Measurements from ENCODE around the gene C19orf81. TPM values are rescaled to one million over a fixed set of nuclear protein-coding genes. Genes with fewer than 3 reads are reported as not detected.
"Not testable (repeated sequence)": the region's sequence is repeated elsewhere in the genome, so short reads cannot be mapped to it uniquely, and the experiment has no call there.

C19orf81 gene
- polyA plus RNA-seq (2013, experiment 1 of 2) = 1.3 TPM
- polyA plus RNA-seq (2013, experiment 2 of 2) = 2.2 TPM

DNA sequence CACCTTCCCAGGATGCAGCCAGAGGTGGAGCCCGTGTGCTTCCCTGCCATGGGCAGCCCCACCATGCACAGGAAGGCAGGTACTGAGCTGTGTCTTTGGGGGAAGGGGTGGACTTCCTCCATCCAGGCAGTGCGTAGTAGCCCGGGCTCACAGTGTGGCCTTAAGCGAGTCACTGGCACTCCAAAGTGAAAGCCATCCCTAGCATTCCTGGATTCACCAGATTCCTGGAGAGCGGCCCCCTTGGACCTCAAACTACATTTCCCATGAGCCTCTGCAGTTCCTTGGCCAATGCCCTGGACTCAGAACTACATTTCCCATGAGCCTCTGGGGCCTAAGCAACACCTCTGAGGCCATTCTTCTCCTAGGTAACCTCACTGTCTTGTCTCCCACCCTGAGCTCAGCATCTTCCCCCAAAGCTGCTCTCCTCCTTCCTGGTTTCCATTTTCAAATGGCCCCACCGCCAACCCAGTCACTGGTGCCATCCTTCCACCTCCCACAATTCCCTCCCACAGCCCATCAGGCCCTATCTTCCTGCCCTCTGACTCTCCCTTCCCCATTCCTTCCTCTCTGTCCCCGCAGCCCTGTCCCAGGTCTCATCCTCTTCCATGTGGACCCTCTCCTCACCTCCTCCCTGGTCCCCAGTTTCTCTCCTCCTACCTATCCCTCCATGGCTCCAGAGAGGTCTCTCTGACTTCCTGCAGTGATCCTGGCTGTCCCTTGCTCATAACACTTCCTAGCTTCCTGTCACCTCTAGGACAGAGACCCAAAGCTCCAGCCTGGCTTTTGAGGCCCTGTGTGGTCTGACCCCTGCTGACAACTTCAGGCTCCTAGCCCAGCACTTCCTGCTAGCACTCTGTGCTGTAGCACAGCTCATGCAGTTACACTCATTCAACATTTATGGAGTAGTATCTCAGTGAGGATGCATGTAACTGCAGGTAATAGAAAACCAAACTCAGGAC lies at the start of gene C19orf81:
Gene C19orf81 (plus strand): TSS at position 13 of the 959 bp plus-strand sequence. CDS start 0 bp downstream, at position 13.
- Histone ChIP-seq H3K4me1 (ENCODE audit: insufficient read depth, low read length) (no peaks in the 10 kb centered on the region), H3K36me3 (ENCODE audit: insufficient read depth, low read length) (no peaks in the 10 kb centered on the region), H3K9ac (ENCODE audit: low read depth, low read length) (no peak within 1 kb of the TSS), H3K4me3 (ENCODE audit: low read length) (peak within 1 kb of the TSS; percentile 37), H3K27ac (ENCODE audit: low read depth, low read length) (no peak within 1 kb of the TSS), H3K27me3 (ENCODE audit: insufficient read depth, low read length) (peaks cover 5% of the 10 kb centered on the region), H3K9me3 (ENCODE audit: insufficient read depth, low read depth, low read length) (peaks cover 41% of the 10 kb centered on the region)
- 55% methylated on average over 7 of the region's 7 CpGs for WGBS

DNA sequence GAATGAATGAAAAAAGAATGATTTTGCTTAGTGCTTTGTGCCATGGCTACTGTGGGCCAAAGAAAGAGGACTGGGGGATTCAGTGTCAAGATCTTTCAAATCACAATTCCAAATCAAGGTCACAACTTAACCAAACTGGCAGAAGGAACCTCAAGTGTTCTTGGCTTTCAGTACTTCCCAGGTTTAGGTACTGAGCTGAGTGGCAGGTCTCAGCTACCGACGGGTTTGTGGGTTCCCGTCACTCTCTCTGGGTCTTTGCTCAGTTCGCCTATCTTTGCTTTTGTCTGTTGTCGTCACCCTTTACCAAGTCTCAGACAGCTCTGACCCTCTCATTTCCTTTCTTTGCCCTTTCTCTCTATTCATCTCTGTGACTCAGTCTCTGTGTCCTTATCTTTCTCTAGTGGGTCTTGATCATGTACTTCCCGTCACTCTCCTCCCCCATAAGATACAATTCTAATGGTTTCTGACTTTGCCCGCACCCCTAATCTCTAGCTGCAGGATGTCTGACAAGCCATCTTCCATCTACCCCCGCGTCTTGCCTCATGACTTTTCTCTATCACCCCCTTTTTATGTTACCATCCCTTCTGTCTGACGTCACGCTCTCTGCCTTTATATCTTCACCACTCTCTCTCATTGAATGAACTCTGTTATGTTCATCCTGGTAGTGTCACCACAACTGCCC lies 47.7 kb upstream of the C19orf81 start:
- Histone ChIP-seq H3K9ac (ENCODE audit: low read depth, low read length) (no peak overlapping the region), H3K4me1 (ENCODE audit: insufficient read depth, low read length) (no peaks in the 10 kb centered on the region), H3K9me3 (ENCODE audit: insufficient read depth, low read depth, low read length) (peaks cover 27% of the 10 kb centered on the region), H3K27ac (ENCODE audit: low read depth, low read length) (no peak overlapping the region), H3K36me3 (ENCODE audit: insufficient read depth, low read length) (no peaks in the 10 kb centered on the region), H3K4me3 (ENCODE audit: low read length) (no peak overlapping the region), H3K27me3 (ENCODE audit: insufficient read depth, low read length) (peaks cover 3% of the 10 kb centered on the region; the same call in 1 of the 2 replicates)
- WGBS = 85% methylated on average over 11 of the region's 11 CpGs

DNA sequence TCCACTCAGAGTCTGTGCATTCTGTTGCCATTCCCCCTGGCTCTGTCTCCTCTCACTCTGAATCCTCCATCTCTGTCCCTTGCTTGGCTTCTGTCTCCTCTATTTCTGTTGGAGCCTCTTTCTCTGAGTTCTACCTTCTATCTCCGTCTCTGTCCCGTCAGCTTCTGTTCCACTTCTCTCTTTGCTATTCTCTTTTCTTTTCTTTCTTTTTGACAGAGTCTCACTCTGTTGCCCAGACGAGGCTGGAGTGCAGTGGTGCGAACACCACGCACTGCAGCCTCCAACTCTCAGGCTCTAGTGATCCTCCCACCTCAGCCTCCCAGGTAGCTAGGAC lies 47.2 kb upstream of the C19orf81 start:
- H3K27ac ChIP-seq (ENCODE audit: low read depth, low read length) = no peak overlapping the region
- H3K4me3 ChIP-seq (ENCODE audit: low read length) = no peak overlapping the region
- H3K36me3 ChIP-seq (ENCODE audit: insufficient read depth, low read length) = no peaks in the 10 kb centered on the region
- 90% methylated on average over 5 of the region's 5 CpGs for WGBS
- H3K4me1 ChIP-seq (ENCODE audit: insufficient read depth, low read length) = no peaks in the 10 kb centered on the region
- no peak overlapping the region for H3K9ac ChIP-seq (ENCODE audit: low read depth, low read length)
- H3K27me3 ChIP-seq (ENCODE audit: insufficient read depth, low read length) = peaks cover 7% of the 10 kb centered on the region
- peaks cover 23% of the 10 kb centered on the region for H3K9me3 ChIP-seq (ENCODE audit: insufficient read depth, low read depth, low read length)

DNA sequence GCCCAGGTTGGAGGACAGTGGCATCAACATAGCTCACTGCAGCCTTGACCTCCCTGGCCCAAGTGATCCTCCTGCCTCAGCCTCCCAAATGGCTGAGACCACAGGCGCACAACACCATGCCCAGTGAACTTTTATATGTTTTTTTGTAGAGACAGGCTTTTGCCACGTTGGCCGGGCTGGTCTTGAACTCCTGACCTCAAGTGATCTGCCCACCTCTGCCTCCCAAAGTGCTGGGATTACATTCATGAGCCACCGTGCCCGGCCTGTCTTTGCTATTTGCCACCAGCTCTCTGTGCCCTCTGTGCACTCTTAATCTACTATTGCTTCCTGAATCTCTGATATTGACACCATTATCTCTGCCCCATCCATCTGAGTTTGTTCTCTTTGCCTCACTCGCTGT lies 46.7 kb upstream of the C19orf81 start:
- no peak overlapping the region for H3K27ac ChIP-seq (ENCODE audit: low read depth, low read length)
- H3K36me3 ChIP-seq (ENCODE audit: insufficient read depth, low read length) = no peaks in the 10 kb centered on the region
- WGBS = 87% methylated on average over 5 of the region's 6 CpGs
- no peak overlapping the region for H3K4me3 ChIP-seq (ENCODE audit: low read length)
- H3K9ac ChIP-seq (ENCODE audit: low read depth, low read length) = no peak overlapping the region
- H3K4me1 ChIP-seq (ENCODE audit: insufficient read depth, low read length) = no peaks in the 10 kb centered on the region
- peaks cover 11% of the 10 kb centered on the region for H3K27me3 ChIP-seq (ENCODE audit: insufficient read depth, low read length)
- peaks cover 23% of the 10 kb centered on the region for H3K9me3 ChIP-seq (ENCODE audit: insufficient read depth, low read depth, low read length)

DNA sequence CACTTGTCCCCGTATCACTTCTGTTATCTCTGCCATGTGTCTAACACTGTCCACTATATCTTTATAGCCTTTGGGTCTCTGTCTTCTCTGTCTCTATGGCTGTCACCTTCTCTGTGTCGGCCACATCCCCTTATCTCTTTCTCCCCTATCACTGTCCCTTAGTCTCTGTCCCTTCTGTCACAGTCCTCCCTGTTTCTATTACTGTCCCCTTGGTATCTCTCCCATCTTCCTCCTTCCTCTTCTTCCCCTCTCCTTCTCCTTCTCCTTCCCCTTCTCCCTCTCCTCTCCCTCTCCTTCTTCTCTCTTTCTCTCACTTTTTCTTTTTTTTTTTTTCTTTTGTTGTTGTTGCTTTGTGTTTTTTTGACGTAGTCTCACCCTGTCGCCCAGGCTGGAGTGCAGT lies 46.3 kb upstream of the C19orf81 start:
- H3K27me3 ChIP-seq (ENCODE audit: insufficient read depth, low read length) = peaks cover 14% of the 10 kb centered on the region
- WGBS = 88% methylated on average over 4 of the region's 4 CpGs
- no peak overlapping the region for H3K9ac ChIP-seq (ENCODE audit: low read depth, low read length)
- peaks cover 19% of the 10 kb centered on the region for H3K9me3 ChIP-seq (ENCODE audit: insufficient read depth, low read depth, low read length)
- no peak overlapping the region for H3K27ac ChIP-seq (ENCODE audit: low read depth, low read length)
- no peak overlapping the region for H3K4me3 ChIP-seq (ENCODE audit: low read length)
- no peaks in the 10 kb centered on the region for H3K36me3 ChIP-seq (ENCODE audit: insufficient read depth, low read length)
- no peaks in the 10 kb centered on the region for H3K4me1 ChIP-seq (ENCODE audit: insufficient read depth, low read length)

DNA sequence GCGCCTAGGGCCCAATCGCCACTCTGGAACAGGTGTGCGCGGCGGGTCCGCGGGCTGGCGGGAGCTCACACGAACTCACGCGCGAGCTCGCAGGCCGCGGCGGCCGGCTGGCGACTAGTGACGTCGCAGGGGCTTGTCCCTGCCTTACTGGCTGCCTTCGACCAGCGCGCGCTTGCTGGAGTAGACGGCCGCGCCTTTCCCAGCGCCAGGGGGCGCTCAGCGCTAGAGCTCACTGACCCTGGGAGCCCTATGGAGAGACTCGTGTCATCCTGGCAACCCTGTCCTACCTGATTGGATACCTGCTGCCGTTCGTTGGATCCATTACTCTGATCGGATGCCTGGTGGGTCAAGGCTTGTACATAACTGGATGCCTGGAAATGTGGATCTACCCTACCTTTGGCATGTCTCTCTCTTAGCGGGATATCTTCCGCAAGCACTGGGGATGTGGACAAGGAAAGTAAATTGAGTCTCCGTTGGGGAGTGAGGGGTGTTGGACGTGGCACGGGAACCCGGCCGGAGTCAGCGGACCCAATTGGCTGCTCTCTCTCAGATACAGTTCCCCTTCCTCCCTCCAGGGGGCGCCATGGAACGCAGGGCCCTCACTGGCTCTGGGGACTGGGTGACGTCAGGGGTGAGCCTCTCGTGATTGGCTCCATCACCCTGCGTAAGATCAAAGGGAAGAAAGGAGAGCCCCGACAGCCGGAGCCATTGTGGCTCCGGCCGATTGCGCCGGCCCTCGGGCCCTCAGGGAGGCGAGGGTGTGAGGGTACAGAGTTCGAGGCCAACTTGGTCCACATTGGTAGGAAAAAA lies 44.8 kb upstream of the C19orf81 start:
- Histone ChIP-seq H3K27me3 (ENCODE audit: insufficient read depth, low read length) (peaks cover 14% of the 10 kb centered on the region), H3K9me3 (ENCODE audit: insufficient read depth, low read depth, low read length) (peaks cover 18% of the 10 kb centered on the region; the same call in 1 of the 2 replicates)
- H3K27ac ChIP-seq (ENCODE audit: low read depth, low read length); H3K9ac ChIP-seq (ENCODE audit: low read depth, low read length); H3K4me1 ChIP-seq (ENCODE audit: insufficient read depth, low read length); H3K4me3 ChIP-seq (ENCODE audit: low read length); H3K36me3 ChIP-seq (ENCODE audit: insufficient read depth, low read length): not testable (repeated sequence)
- 91% methylated on average over 23 of the region's 56 CpGs for WGBS

DNA sequence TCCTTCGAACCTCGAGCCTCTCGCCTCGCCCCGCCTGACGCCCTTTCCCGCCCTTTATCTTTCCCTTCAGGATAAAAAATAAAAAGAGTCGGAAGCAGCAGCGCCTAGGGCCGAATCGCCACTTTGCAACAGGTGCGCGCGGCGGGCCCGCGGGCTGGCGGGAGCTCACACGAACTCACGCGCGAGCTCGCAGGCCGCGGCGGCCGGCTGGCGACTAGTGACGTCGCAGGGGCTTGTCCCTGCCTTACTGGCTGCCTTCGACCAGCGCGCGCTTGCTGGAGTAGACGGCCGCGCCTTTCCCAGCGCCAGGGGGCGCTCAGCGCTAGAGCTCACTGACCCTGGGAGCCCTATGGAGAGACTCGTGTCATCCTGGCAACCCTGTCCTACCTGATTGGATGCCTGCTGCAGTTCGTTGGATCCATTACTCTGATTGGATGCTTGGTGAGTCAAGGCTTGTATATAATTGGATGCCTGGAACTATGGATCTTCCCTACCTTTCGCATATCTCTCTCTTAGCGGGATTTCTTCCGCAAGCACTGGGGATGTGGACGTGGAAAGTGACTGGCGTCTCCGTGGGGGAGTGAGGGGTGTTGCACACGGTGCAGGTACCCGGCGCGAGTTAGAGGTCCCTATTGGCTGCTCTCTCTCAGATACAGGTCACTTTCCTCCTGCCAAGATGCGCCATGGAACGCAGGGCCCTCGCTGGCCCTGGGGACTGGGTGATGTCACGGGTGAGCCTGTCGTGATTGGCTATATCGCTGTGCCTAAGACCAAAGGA lies 43.0 kb upstream of the C19orf81 start:
- H3K4me1 ChIP-seq (ENCODE audit: insufficient read depth, low read length); H3K36me3 ChIP-seq (ENCODE audit: insufficient read depth, low read length); H3K9ac ChIP-seq (ENCODE audit: low read depth, low read length); H3K27ac ChIP-seq (ENCODE audit: low read depth, low read length): not testable (repeated sequence)
- H3K4me3 ChIP-seq (ENCODE audit: low read length) = peak overlapping the region; percentile 21; the same call in 1 of the 2 replicates
- H3K9me3 ChIP-seq (ENCODE audit: insufficient read depth, low read depth, low read length) = peaks cover 11% of the 10 kb centered on the region; the same call in 1 of the 2 replicates
- 59% methylated on average over 31 of the region's 58 CpGs for WGBS
- peaks cover 14% of the 10 kb centered on the region for H3K27me3 ChIP-seq (ENCODE audit: insufficient read depth, low read length)

DNA sequence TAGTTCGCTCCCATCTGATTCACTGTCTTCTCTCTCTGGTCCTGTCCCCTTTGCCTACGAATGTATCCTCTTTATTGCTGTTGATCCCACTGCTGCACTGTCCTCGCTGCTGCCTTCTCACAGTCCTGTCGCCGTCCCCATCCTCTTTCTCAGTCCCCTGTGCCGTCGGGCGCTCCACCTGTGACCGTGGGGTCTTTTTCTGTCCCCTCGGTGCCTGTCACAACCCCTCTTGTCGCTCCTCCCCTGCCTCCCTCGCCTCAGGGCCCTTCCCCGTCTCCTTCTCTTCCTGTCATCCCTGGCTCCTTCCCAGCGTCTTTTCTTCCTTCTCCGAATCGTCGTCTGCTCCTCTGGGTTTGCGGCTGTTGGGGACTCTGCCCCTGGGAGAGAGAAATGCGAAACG lies 41.9 kb upstream of the C19orf81 start:
- Histone ChIP-seq H3K9ac (ENCODE audit: low read depth, low read length) (no peak overlapping the region), H3K4me3 (ENCODE audit: low read length) (peak overlapping the region; percentile 29; the same call in 1 of the 2 replicates), H3K9me3 (ENCODE audit: insufficient read depth, low read depth, low read length) (peaks cover 8% of the 10 kb centered on the region; the same call in 1 of the 2 replicates), H3K27me3 (ENCODE audit: insufficient read depth, low read length) (peaks cover 14% of the 10 kb centered on the region), H3K27ac (ENCODE audit: low read depth, low read length) (no peak overlapping the region), H3K36me3 (ENCODE audit: insufficient read depth, low read length) (no peaks in the 10 kb centered on the region), H3K4me1 (ENCODE audit: insufficient read depth, low read length) (no peaks in the 10 kb centered on the region)
- 58% methylated on average over 20 of the region's 20 CpGs for WGBS

DNA sequence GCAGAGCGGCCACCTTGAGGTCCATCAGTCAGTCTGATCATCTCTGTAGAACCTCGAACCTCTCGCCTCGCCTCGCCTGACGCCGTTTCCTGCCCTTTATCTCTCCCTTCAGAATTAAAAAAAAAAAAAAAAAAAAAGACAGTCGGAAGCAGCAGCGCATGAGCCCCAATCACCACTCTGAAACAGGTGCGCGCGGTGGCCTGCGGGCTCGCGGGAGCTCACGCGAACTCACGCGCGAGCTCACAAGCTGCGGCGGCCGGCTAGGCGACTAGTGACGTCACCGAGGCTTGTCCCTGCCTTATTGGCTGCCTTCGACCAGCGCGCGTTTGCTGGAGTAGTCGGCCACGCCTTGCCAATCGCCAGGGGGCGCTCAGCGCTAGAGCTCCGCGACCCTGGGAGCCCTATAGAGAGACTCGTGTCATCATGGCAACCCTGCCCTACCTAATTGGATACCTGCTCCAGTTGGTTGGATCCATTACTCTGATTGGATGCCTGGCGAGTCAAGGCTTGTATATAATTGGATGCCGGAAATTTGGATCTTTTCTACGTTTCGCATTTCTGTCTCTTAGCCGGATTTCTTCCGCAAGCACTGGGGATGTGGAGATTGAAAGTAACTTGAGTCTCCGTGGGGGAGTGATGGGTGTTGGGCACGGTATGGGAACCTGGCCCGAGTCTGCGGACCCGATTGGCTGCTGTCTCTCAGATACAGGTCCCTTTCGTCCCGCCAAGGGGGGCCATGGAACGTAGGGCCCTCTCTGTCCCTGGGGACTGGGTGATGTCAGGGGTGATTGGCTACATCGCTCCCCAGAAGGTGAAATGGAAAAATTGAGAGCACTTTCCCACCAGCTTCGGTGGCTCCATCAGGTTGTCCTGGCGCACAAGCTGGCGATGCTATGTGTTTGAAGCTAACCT lies 41.1 kb upstream of the C19orf81 start:
- Histone ChIP-seq H3K36me3 (ENCODE audit: insufficient read depth, low read length) (no peaks in the 10 kb centered on the region), H3K4me1 (ENCODE audit: insufficient read depth, low read length) (no peaks in the 10 kb centered on the region), H3K4me3 (ENCODE audit: low read length) (peak overlapping the region; percentile 46), H3K27me3 (ENCODE audit: insufficient read depth, low read length) (peaks cover 14% of the 10 kb centered on the region), H3K9me3 (ENCODE audit: insufficient read depth, low read depth, low read length) (0 out of 2 replicates have a peak, but pooled peaks cover 3% of the 10 kb centered on the region), H3K27ac (ENCODE audit: low read depth, low read length) (no peak overlapping the region), H3K9ac (ENCODE audit: low read depth, low read length) (no peak overlapping the region)
- 18% methylated on average over 56 of the region's 56 CpGs for WGBS

Data from HUES64 (cell line).